ENCODE measurements around the gene CAPG.

DNA sequence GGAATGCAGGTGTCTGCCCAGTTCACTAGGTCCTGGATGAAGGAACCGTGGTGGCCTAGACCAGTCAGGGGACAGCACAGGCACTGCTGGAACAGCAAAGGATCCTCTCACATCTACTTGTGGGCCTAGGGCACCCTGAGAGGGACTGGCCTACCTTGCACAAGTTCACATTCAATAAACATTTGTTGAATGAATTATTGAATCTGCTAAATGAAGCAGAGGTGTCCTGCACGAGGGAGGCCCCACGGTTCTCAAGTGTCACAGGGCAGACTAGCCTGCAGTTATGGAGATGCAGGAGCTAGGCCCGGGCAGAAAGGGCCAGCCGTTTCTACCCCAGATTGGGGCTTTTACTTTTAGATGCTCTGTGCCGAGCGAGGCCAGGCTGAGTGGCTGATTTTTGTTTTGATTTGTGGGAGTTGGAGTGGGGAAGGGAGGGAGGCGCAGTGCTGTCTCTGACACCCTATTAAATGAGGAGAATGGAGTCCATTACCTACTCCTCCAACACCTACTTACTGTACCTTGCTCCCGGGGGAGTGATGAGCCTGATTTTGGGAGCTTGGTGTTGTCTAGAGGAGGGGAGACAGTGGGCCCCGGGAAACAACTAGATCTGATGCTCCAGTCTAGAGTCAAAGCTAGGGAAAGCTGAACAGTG is 26.8 kb upstream of the CAPG start:
- no peak for TF ChIP-seq CTCF (conservative IDR thresholded peaks at IDR 0.05; ENCODE audit: low read length)
- no peak for TF ChIP-seq EZH2phosphoT487 (IDR thresholded peaks at IDR 0.05; ENCODE audit: borderline replicate concordance)

Data from Loucy (cell line).